GM12878 (cell line): ENCODE data around the gene ADIPOR1. TPM values are rescaled to one million over a fixed set of nuclear protein-coding genes. Genes with fewer than 3 reads are reported as not detected.
"Not testable (repeated sequence)": the region's sequence is repeated elsewhere in the genome, so short reads cannot be mapped to it uniquely, and the experiment has no call there.

Source experiments
- ATAC-seq: fragments of 200-7000 bp; cut with Tn5 transposase; 3 replicates; pipeline ENCODE4 v1.9.1; 2020; ENCODE audit warnings: mild to moderate bottlenecking, moderate library complexity
- BruUV-seq: library from RNA; stranded (reverse); fragments of 400-500 nt; replicated peaks from 2 replicates; lab custom pipeline; 2021; lab: Mats Ljungman, UMichigan
- CTCF ChIA-PET: fragments of 300-600 bp; sonication (Branson Sonifier 250); formaldehyde crosslinking; extraction: SDS; loops from one replicate; lab custom pipeline; 2021; ENCODE audit warnings: inconsistent platforms; lab: Yijun Ruan, JAX
- POLR2A ChIA-PET: fragments of 350-600 bp; formaldehyde crosslinking; extraction: SDS; loops from one replicate; lab custom pipeline; 2021; ENCODE audit warnings: inconsistent platforms; lab: Charles Lee
- RAD21 ChIA-PET: fragments of 300-600 bp; sonication (Branson Sonifier 250); formaldehyde crosslinking; loops from one replicate; lab custom pipeline; 2023; ENCODE audit warnings: antibody characterized with exemption; ENCODE audit not compliant: unreplicated experiment; lab: Charles Lee
- SMC1A ChIA-PET: fragments of 300-600 bp; sonication (Branson Sonifier 250); formaldehyde crosslinking; loops from one replicate; lab custom pipeline; 2023; ENCODE audit not compliant: unreplicated experiment, uncharacterized antibody; lab: Charles Lee
- DNase-seq: peaks from one replicate; pipeline ENCODE4 v3.0.0-alpha.2; 2011; ENCODE audit warnings: low read depth, low spot score
- FAIRE-seq: peaks from 3 replicates; lab custom pipeline; 2011; peaks lifted over from hg19 to GRCh38; lab: Jason Lieb, UNC
- H2AFZ ChIP-seq: 2 replicates; pipeline ENCODE4 v1.6.0; 2011; ENCODE audit warnings: low read depth, low read length, control low read depth; ENCODE audit not compliant: control insufficient read depth
- H3K27ac ChIP-seq: 2 replicates; pipeline ENCODE4 v1.5.1; 2011; ENCODE audit warnings: control low read depth; ENCODE audit not compliant: control insufficient read depth, insufficient read depth
- H3K27me3 ChIP-seq, 2 experiments: replicated peaks in 1 of 2; 2 replicates each; pipeline versions ENCODE4 v1.6.0 to v1.6.1; 2011; ENCODE audit warnings: low read length in 1 of 2; ENCODE audit not compliant: control insufficient read depth in 2 of 2, insufficient read depth in 2 of 2
- H3K36me3 ChIP-seq, 2 experiments: 2 replicates each; pipeline ENCODE4 v1.5.1; 2011; ENCODE audit warnings: low read length in 1 of 2; ENCODE audit not compliant: control insufficient read depth in 2 of 2, insufficient read depth in 2 of 2
- H3K4me1 ChIP-seq: 2 replicates; pipeline ENCODE4 v1.6.1; 2011; ENCODE audit warnings: mild to moderate bottlenecking, low read length, moderate library complexity, mixed read lengths; ENCODE audit not compliant: control insufficient read depth, insufficient read depth
- H3K4me2 ChIP-seq: 2 replicates; pipeline ENCODE4 v1.6.0; 2011; ENCODE audit warnings: control low read depth; ENCODE audit not compliant: control insufficient read depth, insufficient read depth
- H3K4me3 ChIP-seq: fragments of 200-600 bp; sonication (generic); 2 replicates; pipeline ENCODE4 v1.5.1; 2016
- H3K79me2 ChIP-seq: 2 replicates; pipeline ENCODE4 v1.6.0; 2011; ENCODE audit warnings: low read length; ENCODE audit not compliant: control insufficient read depth, insufficient read depth
- H3K9ac ChIP-seq: 2 replicates; pipeline ENCODE4 v1.8.0; 2011; ENCODE audit warnings: low read length, control low read depth, mixed read lengths; ENCODE audit not compliant: control insufficient read depth, insufficient read depth
- H3K9me3 ChIP-seq: replicated peaks from 3 replicates; pipeline ENCODE4 v1.5.1; 2011; ENCODE audit warnings: mild to moderate bottlenecking, low read length; ENCODE audit not compliant: control insufficient read depth, insufficient read depth
- H4K20me1 ChIP-seq: 2 replicates; pipeline ENCODE4 v1.6.0; 2011; ENCODE audit not compliant: control insufficient read depth, insufficient read depth
- FOS ChIP-seq: IDR thresholded peaks from 3 replicates; pipeline ENCODE4 v1.6.1; 2011; ENCODE audit warnings: borderline replicate concordance; ENCODE audit not compliant: insufficient read length; ENCODE audit errors: extremely low read depth
- MLLT1 ChIP-seq: fragments of 450-650 bp; IDR thresholded peaks from 2 replicates; pipeline ENCODE4 v1.6.1; 2016; ENCODE audit warnings: mild to moderate bottlenecking
- PBX3 ChIP-seq: IDR thresholded peaks from 2 replicates; pipeline ENCODE4 v1.6.1; 2011; ENCODE audit warnings: mild to moderate bottlenecking, low read depth, low read length, moderate library complexity; ENCODE audit not compliant: insufficient replicate concordance
- PRDM15 ChIP-seq: fragments of 450-650 bp; formaldehyde crosslinking; IDR thresholded peaks from 2 replicates; pipeline ENCODE4 v1.4.0; 2020; ENCODE audit warnings: mild to moderate bottlenecking, moderate library complexity
- RAD21 ChIP-seq: IDR thresholded peaks from 2 replicates; pipeline ENCODE4 v1.6.1; 2011; ENCODE audit warnings: mild to moderate bottlenecking, low read depth, low read length, moderate library complexity; ENCODE audit not compliant: insufficient read depth
- WGBS: methylation state at CpG from one replicate; pipeline ENCODE4 v1.1.6; 2016; ENCODE audit warnings: low lambda C conversion rate; ENCODE audit not compliant: insufficient replicate concordance, insufficient coverage; ENCODE audit errors: missing lambda C conversion rate; 5-methylcytosine and 5-hydroxymethylcytosine counted together
- in situ Hi-C: fragments of 300-500 bp; cut with MboI; formaldehyde crosslinking; loops from 9 replicates; pipeline ENCODE4 v1.14.3; 2018; ENCODE audit warnings: mixed read lengths
- intact Hi-C: fragments of 100-400 bp; cut with micrococcal nuclease; formaldehyde crosslinking; loops from one replicate; pipeline ENCODE4 v1.14.2; 2022; ENCODE audit not compliant: unreplicated experiment
- polyA plus RNA-seq, 11 experiments: library from polyadenylated mRNA; depleted of rRNA in 4 of 11; unstranded in 6 of 11; stranded (reverse) in 5 of 11; fragments of >200 nt; fragmentation: Nextera tagmentation in 4 of 11; fragmentation: Illumina TruSeq in 1 of 11; extraction: Ambion mirVana in 4 of 11; extraction: Trizol in 1 of 11; gene quantifications; 1 replicate in 1 of 11; 2 replicates in 10 of 11; pipeline versions ENCODE4 v1.2.1 to v1.2.3, GENCODE V29; 2011 to 2016; ENCODE audit warnings: inconsistent platforms in 2 of 11, missing spikeins in 2 of 11, low read depth in 1 of 11
- total RNA-seq, 4 experiments: library from RNA; depleted of rRNA in 3 of 4; stranded (reverse); fragments of >200 nt in 3 of 4; fragmentation: Illumina TruSeq in 1 of 4; extraction: Trizol in 1 of 4; gene quantifications; 2 replicates each; pipeline versions ENCODE4 v1.2.1 to v1.2.3, GENCODE V29; 2013 to 2021

The ADIPOR1 gene
- total and polyA plus RNA-seq, 10 of the 15 experiments (the other 5 are each of a cell fraction or from before 2014, with no cell fraction given), result 18.4 to 122 (median 65.6) TPM

- intact Hi-C loops, result loop anchor here (10.0 kb wide), 1 partner anchor 201 kb away; the partner anchor contains the start of gene KDM5B
- H4K20me1 ChIP-seq, DNase-seq, FAIRE-seq, ATAC-seq, H3K36me3 ChIP-seq, H3K27me3 ChIP-seq, BruUV-seq, in situ Hi-C loops, H3K9me3 ChIP-seq, H3K4me1 ChIP-seq: not testable (repeated sequence)
- Histone ChIP-seq H2AFZ (peak overlapping the region; percentile 85), H3K4me3 (peak overlapping the region; percentile 36; the same call in 1 of the 2 replicates), H3K4me2 (peak overlapping the region; percentile 95), H3K27ac (peak overlapping the region; percentile 96), H3K79me2 (peaks cover 26% of the 10 kb centered on the region), H3K9ac (peak overlapping the region; percentile 86; the same call in 1 of the 2 replicates)
- RAD21 ChIA-PET, result interaction anchor here (2.0 kb wide), 1 partner anchor 34 kb away, joined by 10 read pairs; no protein-coding TSS in a partner anchor
- POLR2A ChIA-PET, result interaction anchor here (0.6 to 1.7 kb wide), 6 partner anchors 38 to 664 kb away, joined by 3 to 10 read pairs (median 3); partner anchors contain the start of gene UBE2T
- CTCF ChIA-PET, result interaction anchor here (0.6 to 1.7 kb wide), 6 partner anchors 9 to 845 kb away, joined by 3 to 5 read pairs (median 3); partner anchors contain the start of gene PTPN7
- SMC1A ChIA-PET, result interaction anchor here (0.6 to 2.1 kb wide), 7 partner anchors 9 to 263 kb away, joined by 3 to 8 read pairs (median 4); partner anchors contain the start of gene CYB5R1
- 87% methylated on average over 17 of the region's 17 CpGs for WGBS
These were observed 47.5 kb upstream of the ADIPOR1 start for GRCh38 chr1:203005395-203006142.

GRCh38 chr1:203002951-203003350 is 44.8 kb upstream of the ADIPOR1 start:
- no peak overlapping the region for H3K9ac ChIP-seq
- 91% methylated on average over 1 of the region's 1 CpG for WGBS
- FAIRE-seq (no peak), ATAC-seq (no peak), DNase-seq (no peak)
- no peak overlapping the region for H3K27ac ChIP-seq
- no peak overlapping the region for H3K4me3 ChIP-seq
- intact Hi-C loops, result loop anchor here (10.0 kb wide), 1 partner anchor 198 kb away; the partner anchor contains the start of gene KDM5B
- in situ Hi-C loops, result no loop called here
- no peaks in the 10 kb centered on the region for H3K9me3 ChIP-seq
- ChIA-PET RAD21 (no interaction called here), SMC1A (no interaction called here), POLR2A (no interaction called here), CTCF (interaction anchor here (0.6 kb wide), 1 partner anchor 652 kb away, joined by 3 read pairs; no protein-coding TSS in a partner anchor)
- no peak overlapping the region for H2AFZ ChIP-seq
- BruUV-seq, result no TSS peak
- H3K36me3 ChIP-seq, result no peaks in the 10 kb centered on the region
- peaks cover 11% of the 10 kb centered on the region for H3K4me1 ChIP-seq
- peaks cover 7% of the 10 kb centered on the region for H3K79me2 ChIP-seq
- H4K20me1 ChIP-seq, result no peaks in the 10 kb centered on the region
- no peaks in the 10 kb centered on the region for H3K27me3 ChIP-seq
- H3K4me2 ChIP-seq, result no peak overlapping the region
- TF ChIP-seq RAD21 (no peak), FOS (no peak), PBX3 (no peak), PRDM15 (CRISPR knock-in tag) (no peak), MLLT1 (no peak)
